ENCODE measurements around the gene PANK1.

The PANK1 gene

DNA sequence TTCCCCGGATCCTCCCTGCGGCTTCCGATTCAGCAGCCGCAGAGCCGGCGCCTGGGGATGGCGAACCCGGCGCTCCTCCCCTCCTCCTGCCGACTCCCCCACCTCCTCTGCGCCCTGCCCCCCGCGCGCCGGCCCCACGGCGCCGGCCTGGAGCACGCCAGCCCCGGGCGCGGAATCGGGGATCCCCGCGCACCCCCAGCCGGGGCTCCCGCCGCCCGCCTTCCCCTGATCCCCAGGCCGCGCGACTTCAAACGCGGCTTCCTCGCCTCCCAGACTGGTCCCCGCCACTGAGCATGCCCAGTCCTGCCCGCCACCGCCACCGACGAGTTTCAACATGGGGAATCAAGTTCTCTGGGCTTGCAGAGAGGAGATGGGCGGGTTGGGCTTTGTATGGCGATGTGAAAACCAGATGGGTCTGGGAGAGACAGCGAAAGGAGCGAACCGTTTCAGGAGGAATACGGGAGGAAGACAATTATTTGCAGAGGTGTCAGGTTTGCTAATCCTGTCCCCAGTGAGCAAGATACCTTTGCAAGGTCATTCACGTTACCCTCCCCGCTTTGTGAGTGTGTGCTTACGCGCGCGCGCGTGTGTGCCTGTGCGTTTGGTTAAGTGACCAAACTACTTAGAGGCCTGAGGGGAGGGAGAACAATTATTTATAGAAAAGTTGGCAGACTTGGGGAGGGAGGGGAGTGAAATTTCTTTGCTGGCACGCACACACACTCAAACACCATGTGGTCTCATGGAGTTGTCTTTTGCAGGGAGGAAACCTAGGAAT lies at the start of gene PANK1:
Gene PANK1, minus strand, starts transcription at position 276 of the 775 bp plus-strand sequence. CDS start 351 bp downstream, outside the sequence.
- DNase-seq (ENCODE audit: low spot score), result peak; percentile 93

DNA sequence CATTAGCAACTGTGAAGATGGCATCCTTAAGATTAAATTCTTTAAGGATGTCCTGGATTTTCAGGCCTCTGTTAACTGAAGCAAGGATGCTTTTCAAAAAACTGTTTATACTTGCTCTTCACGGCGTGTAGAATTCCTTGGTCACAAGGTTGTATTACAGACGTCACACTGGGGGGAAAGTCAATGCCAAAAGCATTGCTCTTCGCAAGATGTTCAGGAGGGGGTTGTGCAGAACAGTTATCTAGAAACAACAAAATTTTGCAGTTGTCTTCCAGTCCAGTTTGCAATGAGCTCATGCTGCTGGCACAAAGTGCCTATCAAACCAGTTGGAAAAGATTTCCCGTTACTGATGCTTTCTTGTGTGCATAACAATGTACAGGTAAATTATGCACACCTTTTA lies 48.1 kb upstream of the PANK1 start:
- DNase-seq (ENCODE audit: low spot score), result no peak

DNA sequence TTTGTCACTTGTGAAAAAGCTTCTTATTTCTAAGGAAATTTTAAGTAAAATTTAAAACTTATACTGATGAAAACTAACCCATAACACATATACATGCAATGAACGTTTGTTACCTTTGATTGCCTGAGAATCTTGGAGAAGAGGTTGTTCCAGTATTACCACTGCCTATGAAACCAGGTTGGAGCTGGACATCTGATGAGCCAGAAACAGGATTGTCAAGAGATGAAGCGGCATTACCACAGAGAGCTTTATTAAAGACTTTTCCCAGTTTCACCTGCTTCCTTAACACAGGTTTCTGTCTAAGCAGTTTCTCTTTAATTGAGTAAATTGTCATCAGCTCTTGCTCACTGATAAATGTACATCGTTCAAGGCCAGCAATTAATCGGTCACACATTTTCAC lies 47.4 kb upstream of the PANK1 start:
- DNase-seq (ENCODE audit: low spot score), result no peak

DNA sequence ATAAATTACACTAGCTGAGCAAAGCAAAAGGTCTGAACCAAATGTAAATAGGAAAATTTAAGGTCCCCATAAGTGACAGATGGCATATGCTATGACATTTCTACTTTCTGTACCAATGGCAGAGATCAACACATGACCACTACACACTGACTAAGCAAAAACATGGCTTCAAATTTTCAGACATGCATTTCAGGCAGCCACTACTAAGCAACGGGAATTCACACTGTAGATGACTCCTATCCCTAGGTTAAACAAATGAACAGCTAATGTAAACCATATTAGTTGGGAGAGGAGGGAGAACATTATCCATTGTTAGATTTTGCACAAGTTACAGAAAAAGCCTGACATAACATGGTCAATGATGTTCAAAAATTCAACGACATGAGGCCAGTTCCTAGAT lies 45.0 kb upstream of the PANK1 start:
- no peak for DNase-seq (ENCODE audit: low spot score)

DNA sequence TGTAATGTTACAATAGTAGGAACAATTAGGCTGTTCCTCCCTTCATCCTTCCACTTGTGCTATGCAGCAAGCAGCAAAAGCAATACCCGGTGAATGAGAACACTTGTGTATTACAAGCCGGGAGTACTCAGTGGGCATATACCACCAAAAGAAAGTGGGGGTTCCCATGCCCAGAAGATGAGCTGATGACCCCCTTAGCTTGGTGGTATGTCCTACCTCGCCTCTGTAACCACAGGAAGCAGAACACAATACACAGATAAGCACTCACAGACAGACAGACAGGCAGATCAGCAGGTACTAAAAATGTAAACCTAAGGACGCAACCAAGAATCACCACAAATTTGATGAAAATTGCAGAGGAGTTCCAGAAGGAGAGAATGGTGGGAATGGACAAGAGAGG lies 40.9 kb upstream of the PANK1 start:
- no peak for DNase-seq (ENCODE audit: low spot score)

DNA sequence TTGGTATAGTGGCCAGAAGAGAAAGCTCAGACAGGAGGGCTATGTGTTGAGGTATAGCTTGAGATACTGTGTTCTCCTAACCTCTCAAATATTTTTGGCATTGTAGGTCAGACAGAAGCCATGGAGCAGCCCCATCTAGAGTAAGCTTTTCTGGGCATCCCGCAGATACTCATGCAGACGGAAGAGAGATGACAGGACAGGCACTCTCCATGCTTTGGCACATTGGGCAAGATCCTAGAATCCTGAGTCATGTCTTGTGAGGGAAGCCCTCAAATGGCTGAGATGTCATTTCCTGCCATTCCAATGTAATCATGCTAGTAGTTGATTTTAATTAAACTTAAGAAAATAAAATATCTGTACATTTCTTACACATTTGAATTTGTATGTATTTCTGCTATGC lies 39.6 kb upstream of the PANK1 start:
- peak; percentile 56 for DNase-seq (ENCODE audit: low spot score)

DNA sequence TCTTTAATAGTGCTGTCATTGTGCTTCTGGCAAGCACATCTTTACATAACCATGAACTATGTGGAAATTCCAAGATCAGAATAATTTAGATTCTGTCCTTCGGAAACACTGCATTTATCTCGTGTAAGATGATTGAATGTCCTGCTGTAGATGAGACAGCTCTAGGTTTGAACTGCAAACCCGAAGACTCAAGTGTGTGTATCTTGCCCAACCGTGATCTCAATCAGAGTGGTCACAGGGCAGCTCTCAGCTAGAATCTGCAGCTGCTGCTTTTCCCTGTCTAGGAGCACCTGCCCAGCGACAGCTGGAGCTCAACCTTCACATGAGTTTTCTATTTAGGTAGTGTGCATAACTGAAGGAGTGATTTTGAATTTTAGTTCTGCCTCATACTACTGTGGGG lies 38.8 kb upstream of the PANK1 start:
- no peak for DNase-seq (ENCODE audit: low spot score)

DNA sequence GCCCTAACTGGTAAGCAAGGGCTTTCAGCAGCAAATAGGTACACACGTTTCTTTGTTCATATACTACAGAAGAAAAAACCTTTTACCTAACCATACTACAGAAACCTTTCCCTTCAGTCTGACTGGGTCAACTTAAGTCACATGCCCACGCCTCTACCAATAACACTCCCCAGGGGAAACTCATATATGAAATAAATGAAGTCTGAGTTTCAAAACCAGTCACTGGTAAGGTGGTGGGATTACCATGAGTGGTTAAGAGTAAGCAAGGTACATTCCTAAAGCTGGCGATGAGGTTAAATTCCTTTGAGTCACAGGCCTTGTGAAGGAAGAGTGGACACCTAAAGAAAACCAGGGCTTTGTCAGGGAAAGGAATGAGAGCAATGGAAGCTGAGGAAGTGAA lies 34.9 kb upstream of the PANK1 start:
- DNase-seq (ENCODE audit: low spot score), result no peak

DNA sequence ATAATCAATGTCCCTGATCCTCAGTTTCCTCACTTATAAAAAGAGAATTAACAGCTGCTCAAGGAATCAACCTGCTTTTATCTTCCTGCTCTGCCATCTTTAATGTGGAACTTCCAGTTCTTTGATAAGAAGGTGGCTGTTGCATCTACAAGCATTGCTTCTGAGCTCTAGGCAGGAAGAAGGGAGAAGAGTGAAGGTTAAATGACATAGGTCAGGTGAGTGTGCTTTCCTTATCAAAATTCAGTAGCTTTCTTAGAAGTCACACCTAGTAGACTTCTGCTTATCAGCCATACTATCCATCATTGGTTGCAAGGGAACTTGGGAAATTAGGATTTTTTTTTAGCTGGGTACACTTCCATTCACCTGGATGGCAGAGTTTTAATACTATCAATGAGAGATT lies 32.3 kb upstream of the PANK1 start:
- no peak for DNase-seq (ENCODE audit: low spot score)

DNA sequence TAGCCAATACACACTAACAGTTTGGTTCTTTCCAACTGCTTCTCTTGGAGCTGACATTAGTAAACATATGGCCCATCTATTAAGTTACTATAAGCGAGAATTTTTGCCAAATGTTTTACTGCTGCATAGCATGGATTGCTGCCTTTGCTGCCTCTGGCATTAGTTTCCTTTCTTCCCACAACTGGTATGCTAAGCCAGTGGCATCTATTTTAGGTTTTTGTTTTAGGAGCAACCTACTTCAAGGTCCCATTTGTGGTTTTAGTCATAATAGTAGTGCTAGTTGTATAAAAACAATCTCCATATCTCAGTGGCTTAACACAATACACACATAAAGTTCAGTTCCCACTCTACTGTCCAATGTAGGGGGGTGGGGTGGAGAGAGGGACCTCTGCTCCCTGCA lies 25.9 kb upstream of the PANK1 start:
- no peak for DNase-seq (ENCODE audit: low spot score)

DNA sequence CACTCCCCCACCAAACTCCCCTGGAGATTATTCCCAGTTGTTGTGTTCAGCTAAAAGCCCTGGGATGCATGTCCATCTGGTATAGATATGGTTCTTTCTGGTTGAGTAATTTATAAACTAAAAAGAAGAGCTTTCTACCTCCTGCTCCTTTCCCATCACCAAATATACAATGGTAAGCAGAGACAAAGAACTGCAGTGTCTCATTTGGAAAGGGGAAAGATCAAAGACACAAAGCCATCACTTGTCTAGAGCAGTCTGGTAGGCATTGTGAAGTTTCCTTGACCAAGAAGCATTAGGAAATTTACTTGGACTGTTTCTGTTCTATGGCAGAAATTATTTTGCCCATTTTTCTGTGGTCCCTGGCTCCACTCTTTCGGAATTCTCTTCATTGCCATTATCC lies 24.9 kb upstream of the PANK1 start:
- DNase-seq (ENCODE audit: low spot score), result no peak

DNA sequence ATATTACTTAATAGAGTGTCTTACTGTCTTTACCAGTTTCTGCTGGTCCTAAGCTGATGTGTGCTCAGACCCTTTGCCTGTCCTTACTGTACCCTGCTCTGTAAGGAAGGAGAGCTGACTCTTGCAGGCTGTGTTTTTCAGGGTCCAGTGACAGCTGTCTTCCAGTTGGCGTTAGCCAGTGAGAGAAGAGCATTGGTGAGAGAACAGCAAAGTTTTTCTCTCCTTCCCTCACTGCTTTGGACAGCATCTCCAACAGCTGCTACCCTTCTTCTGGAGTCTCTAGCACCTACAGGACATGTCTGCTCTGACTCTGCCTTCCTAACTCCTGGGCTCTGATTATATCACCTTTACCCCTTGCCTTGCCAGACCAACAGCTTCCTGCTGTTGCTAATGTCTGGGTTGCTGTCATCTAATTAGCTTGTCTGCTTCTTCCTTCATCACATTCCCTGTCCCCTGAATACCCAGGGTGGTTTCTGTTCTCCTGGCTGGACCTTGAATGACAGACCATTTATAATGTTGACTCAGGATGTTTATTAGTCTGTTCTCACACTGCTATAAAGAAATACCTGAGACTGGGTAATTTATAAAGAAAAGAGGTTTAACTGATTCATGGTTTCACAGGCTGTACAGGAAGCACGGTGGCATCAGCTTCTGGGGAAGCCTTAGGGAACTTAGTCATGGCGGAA lies 23.5 kb upstream of the PANK1 start:
- no peak for DNase-seq (ENCODE audit: low spot score)

DNA sequence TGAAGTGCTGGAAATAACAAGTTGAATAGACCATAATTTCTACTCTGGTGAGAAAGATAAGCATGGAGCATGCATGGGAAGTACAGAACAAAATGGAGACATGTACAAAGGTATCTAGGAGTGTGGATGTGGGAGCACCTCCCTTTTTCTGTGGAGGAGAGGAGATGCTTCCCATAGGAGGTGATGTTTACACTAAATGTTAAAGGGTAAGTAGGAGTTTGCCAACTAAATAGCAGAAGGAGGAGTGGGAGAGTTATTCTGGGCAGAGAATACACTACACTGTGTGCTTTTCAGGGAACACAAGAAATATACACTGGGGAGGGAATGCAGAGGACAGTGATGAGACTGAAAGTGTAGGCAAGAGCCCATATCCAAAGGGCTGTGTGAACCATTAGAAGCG lies 21.1 kb upstream of the PANK1 start:
- no peak for DNase-seq (ENCODE audit: low spot score)

DNA sequence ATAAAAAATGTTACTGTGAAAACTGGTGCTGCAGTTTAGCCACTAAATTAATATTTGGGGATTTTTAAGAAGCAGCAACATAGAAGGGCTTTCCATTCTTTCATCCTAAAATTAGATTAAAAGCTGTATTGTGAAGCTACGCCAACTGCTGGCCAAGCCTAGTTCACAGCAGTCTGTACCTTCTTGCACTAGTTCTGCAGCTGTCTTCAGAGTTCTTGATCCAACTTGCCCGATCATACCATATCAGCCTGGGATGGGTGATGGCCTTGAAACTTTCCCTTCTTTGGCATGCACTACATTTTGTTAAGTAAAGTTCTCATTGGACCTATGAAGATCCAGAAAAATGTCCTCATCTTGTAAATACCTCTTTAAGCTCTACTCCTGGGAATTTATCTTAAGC lies 20.3 kb upstream of the PANK1 start:
- no peak for DNase-seq (ENCODE audit: low spot score)

DNA sequence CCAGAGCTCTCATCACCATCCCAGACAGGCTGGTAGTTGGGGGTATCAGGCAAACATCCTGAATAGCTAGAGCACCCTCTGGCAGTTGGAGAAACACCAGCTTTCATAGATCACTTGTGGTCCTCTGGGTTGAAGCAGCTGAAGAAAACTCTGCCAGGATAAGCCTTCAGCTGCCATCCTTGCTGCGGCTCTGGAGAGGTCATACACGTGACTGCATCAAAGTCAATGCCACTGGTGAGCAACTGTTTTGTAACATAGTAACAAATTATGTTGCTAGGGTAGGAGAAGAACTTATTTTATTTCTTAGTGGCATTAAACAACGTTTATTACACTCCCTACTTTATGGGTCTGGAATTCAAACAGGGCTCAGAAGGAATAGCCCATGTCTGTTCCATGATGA lies 19.2 kb upstream of the PANK1 start:
- no peak for DNase-seq (ENCODE audit: low spot score)

DNA sequence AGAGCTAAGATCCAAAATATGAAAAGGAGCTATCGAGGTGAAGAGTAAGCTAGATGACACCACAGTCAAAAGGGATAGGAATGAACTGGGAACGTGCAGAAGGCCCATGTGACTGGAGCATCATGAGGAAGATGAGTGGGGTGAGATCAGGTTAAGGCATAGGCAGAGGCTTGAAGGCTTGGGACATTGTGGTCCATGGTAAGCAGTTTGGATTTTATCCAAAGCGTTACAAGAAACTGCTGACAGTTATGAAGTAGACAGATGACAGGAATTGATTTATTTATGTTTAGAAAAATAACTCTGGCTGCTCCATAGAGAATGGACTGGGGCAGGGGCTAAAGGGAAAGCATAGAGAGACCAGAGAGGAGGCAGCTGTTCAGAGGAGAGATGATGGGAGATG lies 18.1 kb upstream of the PANK1 start:
- DNase-seq (ENCODE audit: low spot score), result no peak

DNA sequence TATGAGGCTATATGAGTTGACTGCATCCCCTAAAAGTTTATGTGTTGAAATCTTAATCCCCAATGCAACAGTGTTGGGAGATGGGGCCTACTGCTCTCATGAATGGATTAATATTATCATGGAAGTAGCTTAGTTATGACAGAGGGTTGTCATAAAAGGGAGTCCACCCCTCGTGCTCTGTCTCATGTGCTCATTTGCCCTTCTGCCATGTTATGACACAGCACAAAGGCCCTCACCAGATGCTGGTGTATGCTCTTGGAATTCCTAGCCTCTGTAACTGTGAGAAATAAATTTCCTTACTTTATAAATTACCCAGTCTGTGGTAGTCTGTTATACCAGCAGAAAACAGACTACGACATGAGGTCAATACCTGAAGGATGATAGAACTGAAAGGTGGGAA lies 17.6 kb upstream of the PANK1 start:
- no peak for DNase-seq (ENCODE audit: low spot score)

DNA sequence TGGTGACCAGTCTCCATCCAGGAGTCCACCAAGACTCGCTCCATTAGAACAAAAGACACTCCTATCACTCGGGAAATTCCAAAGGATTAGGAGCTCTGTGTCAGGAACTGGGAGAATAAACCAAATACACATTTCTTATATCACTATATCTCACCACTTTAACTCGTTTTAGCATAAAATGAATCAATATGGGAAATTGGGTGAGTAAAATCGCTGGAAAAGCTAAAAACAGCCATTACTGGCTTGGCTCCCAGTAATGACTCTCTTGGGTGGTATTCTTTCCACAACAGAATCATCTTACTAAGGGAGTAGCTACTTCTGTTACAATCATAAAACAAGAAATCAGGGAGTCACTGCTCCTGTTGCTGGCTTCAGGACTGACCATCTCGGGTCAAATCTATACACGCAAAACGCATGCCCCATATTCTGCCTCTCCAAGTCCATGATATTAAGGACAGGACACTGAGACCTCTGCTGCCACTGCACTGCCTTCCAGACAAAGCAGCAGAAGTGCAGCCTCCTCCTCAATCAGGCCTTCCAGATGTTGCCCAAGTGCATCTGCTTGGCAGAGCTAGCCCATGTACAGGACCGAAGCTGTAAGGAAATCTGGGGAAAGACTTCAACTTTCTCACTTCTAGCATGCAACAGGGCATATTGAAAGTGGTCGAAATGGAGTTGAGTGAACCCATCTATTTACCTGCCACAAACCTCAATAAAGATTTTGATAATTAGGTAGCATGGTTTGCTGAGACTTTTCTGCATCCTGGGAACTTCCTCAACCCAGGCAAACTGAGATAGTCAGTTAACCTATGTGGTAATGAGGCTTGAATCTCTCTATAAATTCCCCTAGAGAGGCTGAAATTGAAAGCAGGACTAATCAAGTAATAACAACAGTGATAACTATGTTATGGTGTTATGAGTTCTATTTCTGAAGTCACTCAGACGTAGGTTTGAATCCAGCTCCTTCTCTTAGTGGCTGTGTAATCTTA lies 14.4 kb upstream of the PANK1 start:
- peak; percentile 75 for DNase-seq (ENCODE audit: low spot score)

DNA sequence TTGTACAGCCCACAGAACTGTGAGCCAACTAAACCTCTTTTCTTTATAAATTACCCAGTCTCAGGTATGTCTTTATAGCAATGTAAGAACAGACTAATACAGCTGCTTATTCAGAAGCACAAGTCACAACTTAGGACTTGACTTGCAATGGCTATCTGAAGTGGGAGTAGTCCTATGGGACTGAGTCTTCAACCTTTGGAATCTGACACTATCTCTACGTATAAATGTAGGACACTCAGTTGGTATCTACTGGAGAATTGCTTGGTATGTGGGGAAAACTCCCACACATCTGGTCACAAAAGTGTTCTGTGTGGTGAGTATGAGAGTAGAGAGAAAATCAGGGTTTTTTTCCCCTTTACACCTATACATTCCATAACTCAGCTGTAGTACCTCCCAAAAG lies 12.3 kb upstream of the PANK1 start:
- no peak for DNase-seq (ENCODE audit: low spot score)

DNA sequence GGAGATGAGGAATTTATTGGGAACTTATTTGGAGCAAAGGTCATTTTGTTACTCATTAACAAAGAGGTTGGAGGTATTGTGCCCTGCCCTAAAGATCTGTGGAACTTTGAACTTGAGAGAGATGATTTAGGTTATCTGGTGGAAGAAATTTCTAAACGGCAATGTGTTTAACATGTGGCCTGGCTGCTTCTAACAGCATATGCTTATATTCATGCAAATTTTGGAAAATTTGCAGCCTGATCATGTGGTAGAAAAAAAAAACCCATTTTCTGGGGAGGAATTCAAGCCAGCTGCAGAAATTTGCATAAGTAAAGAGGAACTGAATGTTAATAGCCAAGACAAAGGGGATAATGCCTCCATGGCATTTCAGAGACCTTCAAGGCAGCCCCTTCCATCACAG lies 10.7 kb upstream of the PANK1 start:
- no peak for DNase-seq (ENCODE audit: low spot score)

DNA sequence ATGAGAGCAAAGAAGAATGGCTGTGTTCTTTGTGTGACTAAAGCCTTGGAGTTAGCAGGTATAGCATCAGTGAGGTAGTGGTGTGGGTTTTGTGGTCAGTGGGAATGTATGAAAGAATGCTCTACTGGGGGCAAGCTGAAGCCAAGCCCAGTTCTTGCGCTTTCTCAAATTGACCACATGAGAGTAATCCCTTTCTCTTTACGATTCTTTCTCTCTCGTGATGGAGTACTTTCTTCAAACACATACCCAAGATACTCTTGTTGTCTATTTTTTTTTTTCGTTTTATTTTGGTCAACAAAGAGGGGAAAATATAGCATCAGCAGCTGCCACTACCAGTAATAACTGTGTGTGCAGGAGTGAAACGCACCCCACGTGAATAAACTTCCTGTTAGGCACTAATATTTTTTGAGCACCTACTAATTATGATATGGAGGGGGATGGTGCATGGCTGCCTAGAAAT lies 8.4 kb upstream of the PANK1 start:
- DNase-seq (ENCODE audit: low spot score), result no peak

DNA sequence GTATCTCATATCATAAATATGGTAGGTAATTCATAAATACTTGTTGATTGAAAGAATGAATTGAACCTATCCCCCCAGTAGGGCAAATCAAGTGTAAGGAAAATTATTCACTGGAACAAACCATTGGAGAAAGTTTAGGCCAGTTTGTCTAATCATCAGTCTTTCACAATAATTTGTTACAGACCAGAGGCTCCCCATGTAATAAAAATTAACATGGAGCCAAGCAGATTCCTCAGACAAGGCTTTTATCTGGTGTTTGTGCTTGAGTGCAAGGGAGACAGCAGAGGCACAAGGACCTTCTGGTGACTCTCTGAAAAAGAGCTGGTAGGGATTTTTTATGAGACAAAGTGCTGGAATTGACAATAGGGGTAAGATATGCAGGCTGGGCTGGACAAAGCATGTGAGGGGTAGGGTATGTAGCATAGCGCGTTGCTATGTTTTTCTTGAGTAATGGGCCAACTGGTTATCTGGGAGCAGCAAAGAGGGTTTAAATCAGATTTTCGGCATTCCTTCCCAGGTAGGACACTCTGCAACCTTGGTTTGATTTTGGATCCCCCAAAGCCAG lies 7.8 kb upstream of the PANK1 start:
- DNase-seq (ENCODE audit: low spot score), result no peak
